Kidney tubule cell (primary cell): ENCODE data around the gene FN1.

Experiments
- DNase-seq: peaks from one replicate; pipeline ENCODE4 v3.0.0-alpha.2; 2018; ENCODE audit warnings: low spot score

The FN1 gene

GRCh38 chr2:215383652-215384279, 52.1 kb downstream of the FN1 start:
- no peak for DNase-seq

DNA sequence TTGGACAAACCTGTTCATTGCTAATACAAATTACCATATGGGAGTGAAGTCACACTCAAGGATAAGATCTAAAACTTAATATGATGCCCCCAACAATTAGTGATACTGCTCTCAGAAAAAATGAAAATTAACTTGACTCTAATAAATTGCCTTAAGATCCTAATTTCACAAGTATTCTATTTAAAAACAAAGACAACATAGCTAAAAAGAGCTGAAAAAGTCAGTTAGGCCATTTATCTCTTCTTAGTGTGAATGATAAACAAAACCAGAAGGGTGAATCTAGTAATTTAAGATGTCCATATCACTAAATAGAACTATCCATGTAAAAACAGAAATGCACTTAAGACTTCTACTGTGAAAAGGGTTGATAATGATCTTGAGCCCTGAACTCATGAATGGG, 53.4 kb downstream of the FN1 start:
- DNase-seq: no peak

DNA sequence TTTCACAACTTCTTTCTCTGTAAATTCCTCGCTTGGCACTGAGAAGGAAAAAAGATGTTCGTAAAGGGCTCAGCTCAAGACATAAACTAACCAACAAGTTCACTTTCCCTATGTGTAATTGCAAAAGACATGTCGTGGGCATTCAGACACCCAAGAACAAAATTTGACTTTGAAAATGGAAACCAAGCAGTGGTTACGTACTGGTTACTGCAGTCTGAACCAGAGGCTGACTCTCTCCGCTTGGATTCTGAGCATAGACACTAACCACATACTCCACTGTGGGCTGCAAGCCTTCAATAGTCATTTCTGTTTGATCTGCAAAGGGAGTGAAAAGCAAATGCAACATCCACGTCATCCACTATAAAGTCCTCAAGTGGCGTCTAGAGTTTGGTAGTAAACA, 53.9 kb downstream of the FN1 start:
- no peak for DNase-seq

DNA sequence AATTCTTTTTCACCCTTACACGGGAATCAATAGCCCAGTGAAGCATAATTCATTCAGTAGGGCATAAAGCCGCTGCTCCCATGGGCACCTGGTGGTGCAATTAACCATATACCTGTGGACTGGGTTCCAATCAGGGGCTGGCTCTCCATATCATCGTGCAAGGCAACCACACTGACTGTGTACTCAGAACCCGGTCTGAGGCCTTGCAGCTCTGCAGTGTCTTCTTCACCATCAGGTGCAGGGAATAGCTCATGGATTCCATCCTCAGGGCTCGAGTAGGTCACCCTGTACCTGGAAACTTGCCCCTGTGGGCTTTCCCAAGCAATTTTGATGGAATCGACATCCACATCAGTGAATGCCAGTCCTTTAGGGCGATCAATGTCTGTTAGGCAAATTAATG, 55.2 kb downstream of the FN1 start:
- no peak for DNase-seq

- no peak for DNase-seq
These were observed 55.9 kb downstream of the FN1 start for GRCh38 chr2:215379948-215380347.

- DNase-seq: no peak
These were observed 56.8 kb downstream of the FN1 start for GRCh38 chr2:215379039-215379438.

DNA sequence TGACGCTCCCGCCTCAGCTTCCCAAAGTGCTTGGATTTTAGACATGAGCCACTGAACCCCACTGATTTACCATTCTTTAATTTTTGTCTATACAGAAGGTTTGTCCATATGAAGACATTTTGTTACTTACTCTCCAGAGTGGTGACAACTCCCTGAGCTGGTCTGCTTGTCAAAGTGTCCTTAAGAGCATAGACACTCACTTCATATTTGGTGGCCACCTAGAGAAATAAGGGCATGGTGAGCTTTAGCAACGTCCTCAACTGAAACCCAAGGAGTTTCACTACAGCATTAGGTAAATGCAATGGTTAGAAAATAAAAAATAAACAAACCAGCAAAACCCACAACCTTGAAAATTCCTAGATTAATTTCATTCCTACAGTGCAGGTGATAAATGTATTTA, 57.8 kb downstream of the FN1 start:
- DNase-seq: no peak

DNA sequence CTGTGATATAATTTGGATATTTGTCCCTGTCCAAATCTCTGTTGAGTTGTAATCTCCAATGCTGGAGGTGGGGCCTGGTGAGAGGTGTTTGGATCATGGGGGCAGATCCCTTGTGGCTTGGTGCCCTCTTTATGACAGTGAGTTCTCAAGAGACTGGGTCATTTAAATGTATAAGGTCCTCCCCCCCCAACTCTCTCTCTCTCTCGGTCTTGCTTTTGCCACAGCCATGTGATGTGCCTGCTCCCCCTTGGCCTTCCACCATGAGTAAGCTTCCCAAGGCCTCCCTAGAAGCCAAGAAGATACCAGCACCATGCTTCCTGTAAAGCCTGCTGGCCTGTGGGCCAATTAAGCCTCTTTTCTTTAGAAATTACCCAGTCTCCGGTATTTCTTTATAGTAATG, 58.6 kb downstream of the FN1 start:
- no peak for DNase-seq

- DNase-seq: no peak
These were observed 59.6 kb downstream of the FN1 start for GRCh38 chr2:215376103-215376780.

- DNase-seq: no peak
These were observed 60.4 kb downstream of the FN1 start for GRCh38 chr2:215375467-215375830.

GRCh38 chr2:215374642-215375466, 61.0 kb downstream of the FN1 start:
- no peak for DNase-seq

- DNase-seq: no peak
These were observed 61.9 kb downstream of the FN1 start for GRCh38 chr2:215374002-215374401.

DNA sequence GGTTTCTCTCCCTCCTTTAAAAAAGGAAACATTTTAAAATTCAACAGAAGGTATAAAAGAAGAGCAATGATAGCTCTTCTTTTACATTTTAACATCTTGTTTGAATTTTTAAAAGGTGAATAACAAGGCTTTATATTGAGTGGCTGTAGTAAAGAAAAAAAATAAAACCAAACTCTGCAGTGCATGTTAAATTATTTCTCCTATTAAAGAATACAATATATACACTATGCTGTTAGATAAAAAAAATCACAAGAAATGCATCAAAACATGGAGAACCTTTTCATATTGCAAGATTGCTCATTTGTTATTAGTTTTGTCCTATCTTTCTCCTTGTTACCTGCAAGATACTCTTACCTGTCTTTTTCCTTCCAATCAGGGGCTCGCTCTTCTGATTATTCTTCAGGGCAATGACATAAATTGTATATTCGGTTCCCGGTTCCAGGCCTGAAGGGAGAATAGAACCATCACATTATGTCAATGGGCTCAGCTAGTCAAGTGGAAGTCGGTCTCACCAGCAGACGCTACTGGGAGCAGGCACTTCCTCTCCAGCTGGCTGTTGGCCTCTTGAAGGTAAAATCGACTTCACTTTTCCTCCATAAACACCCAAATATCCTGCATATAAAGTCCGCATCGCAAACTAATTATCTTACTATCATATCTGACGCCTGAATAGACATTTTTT, 62.8 kb downstream of the FN1 start:
- DNase-seq: no peak

- no peak for DNase-seq
These were observed 63.7 kb downstream of the FN1 start for GRCh38 chr2:215371915-215372897.

GRCh38 chr2:215370112-215370965, 65.5 kb downstream of the FN1 start:
- DNase-seq: no peak

- no peak for DNase-seq
These were observed 66.6 kb downstream of the FN1 start for GRCh38 chr2:215369181-215369760.

DNA sequence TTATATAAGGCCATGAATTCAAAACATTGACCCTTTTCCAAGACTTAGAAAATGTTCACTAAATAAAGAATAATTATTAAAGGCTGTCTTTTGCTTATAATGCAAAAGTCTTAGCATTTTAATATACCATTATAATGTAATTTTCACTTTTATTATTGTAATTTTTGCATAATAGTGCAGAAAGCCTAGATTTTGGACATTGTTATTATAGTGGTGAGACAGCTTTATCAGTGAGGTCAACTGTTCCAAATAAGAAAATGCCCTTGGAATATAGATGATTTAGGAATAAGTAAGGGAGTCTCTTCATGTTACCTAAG, 67.4 kb downstream of the FN1 start:
- DNase-seq: no peak

DNA sequence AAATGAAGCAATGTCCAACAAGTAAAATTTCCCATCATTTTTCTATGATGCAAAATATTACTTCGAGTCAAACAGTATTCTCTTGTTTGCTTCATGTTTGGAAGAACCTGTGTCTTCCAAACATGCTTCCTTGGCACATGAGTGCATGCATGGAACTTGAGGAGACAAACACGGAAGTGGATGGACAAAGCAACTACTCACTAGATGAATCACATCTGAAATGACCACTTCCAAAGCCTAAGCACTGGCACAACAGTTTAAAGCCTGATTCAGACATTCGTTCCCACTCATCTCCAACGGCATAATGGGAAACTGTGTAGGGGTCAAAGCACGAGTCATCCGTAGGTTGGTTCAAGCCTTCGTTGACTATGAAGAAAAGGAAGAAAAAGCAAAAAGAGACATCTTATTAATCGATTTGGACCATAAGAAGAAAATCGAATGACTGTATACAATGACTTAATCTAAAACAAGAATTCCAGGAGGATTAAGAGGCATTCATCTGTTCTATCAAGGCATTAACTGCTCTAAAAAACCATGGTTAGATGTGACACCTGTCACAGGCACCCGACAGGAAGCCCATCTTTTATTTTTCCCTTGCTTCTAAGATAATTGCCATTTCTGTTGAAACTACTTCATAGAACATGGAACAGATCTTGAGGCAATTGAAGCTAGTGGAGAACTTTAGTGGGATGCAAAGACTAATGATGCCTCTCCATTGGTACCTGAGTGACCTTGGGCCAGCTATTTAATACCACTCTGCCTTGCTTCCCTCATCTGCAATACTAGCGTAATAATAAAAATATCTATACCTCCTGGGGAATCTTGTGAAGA, 68.0 kb downstream of the FN1 start:
- DNase-seq: no peak

GRCh38 chr2:215366440-215367032, 69.3 kb downstream of the FN1 start:
- no peak for DNase-seq
